ENCODE measurements around the gene ARL5A.

DNA sequence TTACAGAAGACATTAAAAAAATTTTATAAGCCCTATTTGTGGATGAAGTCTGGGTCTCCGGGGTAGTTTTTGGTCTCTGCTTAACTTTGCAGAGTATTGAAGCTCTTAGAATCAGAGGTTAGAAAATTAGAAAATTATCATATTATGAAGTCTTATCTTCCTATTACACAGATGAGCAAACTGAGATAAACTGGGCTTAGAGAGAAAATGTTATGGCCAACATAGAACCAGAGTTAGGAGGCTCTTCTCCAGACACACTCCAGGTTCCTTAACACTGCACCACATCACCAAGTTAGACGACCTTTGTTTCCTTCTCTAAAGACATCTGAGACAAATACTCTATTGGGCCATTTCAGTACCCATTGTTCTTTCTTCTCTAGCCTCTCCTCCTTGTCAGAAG is 57.2 kb downstream of the ARL5A start:
- TF ChIP-seq, protein P1, sequence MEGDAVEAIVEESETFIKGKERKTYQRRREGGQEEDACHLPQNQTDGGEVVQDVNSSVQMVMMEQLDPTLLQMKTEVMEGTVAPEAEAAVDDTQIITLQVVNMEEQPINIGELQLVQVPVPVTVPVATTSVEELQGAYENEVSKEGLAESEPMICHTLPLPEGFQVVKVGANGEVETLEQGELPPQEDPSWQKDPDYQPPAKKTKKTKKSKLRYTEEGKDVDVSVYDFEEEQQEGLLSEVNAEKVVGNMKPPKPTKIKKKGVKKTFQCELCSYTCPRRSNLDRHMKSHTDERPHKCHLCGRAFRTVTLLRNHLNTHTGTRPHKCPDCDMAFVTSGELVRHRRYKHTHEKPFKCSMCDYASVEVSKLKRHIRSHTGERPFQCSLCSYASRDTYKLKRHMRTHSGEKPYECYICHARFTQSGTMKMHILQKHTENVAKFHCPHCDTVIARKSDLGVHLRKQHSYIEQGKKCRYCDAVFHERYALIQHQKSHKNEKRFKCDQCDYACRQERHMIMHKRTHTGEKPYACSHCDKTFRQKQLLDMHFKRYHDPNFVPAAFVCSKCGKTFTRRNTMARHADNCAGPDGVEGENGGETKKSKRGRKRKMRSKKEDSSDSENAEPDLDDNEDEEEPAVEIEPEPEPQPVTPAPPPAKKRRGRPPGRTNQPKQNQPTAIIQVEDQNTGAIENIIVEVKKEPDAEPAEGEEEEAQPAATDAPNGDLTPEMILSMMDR (IDR thresholded peaks at IDR 0.05) = no peak
- no peak for TF ChIP-seq POLR2A (IDR thresholded peaks at IDR 0.05)

Measured in lower leg skin (tissue), 3 donors.